HepG2 (cell line): Measurements from ENCODE around the gene CADM1. TPM values are rescaled to one million over a fixed set of nuclear protein-coding genes. Genes with fewer than 3 reads are reported as not detected.

Experiments used
- ATAC-seq: fragments of 200-7000 bp; cut with Tn5 transposase; 3 replicates; pipeline ENCODE4 v1.9.1; 2020; ENCODE audit warnings: mild to moderate bottlenecking, moderate library complexity
- BruUV-seq: library from RNA; stranded (reverse); fragments of 400-500 nt; replicated peaks from 2 replicates; lab custom pipeline; 2021; lab: Mats Ljungman, UMichigan
- CTCF ChIA-PET: fragments of 300-600 bp; formaldehyde crosslinking; extraction: SDS; loops from one replicate; lab custom pipeline; 2021; ENCODE audit warnings: low total read pairs, inconsistent platforms, low intra/inter-chr PET ratio; lab: Yijun Ruan, JAX
- POLR2A ChIA-PET: fragments of 350-600 bp; sonication (Branson Sonifier 250); formaldehyde crosslinking; loops from one replicate; lab custom pipeline; 2020; ENCODE audit warnings: antibody characterized with exemption, inconsistent platforms; lab: Yijun Ruan, JAX
- DNase-seq: peaks from one replicate; pipeline ENCODE4 v3.0.0-alpha.2; 2015; ENCODE audit warnings: low spot score
- FAIRE-seq: peaks from 3 replicates; lab custom pipeline; 2011; peaks lifted over from hg19 to GRCh38; lab: Jason Lieb, UNC
- H2AFZ ChIP-seq: one replicate; pipeline ENCODE4 v1.6.1; 2011; ENCODE audit warnings: low read length, inconsistent platforms
- H3K27ac ChIP-seq: fragments of 300-600 bp; 3 replicates; pipeline ENCODE4 v1.8.0; 2011; ENCODE audit warnings: mixed run types, mild to moderate bottlenecking, mixed read lengths, low read length, inconsistent platforms; ENCODE audit not compliant: insufficient read depth; ENCODE audit errors: extremely low read length
- H3K27me3 ChIP-seq, 2 experiments: fragments of 200-600 bp in 1 of 2; 2 replicates in 1 of 2; 3 replicates in 1 of 2; pipeline versions ENCODE4 v1.6.0 to v1.8.0; 2011; ENCODE audit warnings: low read length in 2 of 2, mild to moderate bottlenecking in 2 of 2, moderate library complexity in 2 of 2, inconsistent platforms in 1 of 2; ENCODE audit not compliant: insufficient read depth in 2 of 2, control insufficient read depth in 1 of 2
- H3K36me3 ChIP-seq, 2 experiments: fragments of 200-600 bp in 1 of 2; replicated peaks in 1 of 2; 2 replicates in 1 of 2; 3 replicates in 1 of 2; pipeline versions ENCODE4 v1.5.1 to v1.8.0; 2011; ENCODE audit warnings: low read length in 2 of 2, inconsistent platforms in 1 of 2; ENCODE audit not compliant: insufficient read depth in 2 of 2, control insufficient read depth in 1 of 2
- H3K4me1 ChIP-seq: 2 replicates; pipeline ENCODE4 v1.5.1; 2012; ENCODE audit warnings: low read length, inconsistent platforms; ENCODE audit not compliant: insufficient read depth
- H3K4me2 ChIP-seq: 2 replicates; pipeline ENCODE4 v1.6.0; 2011; ENCODE audit warnings: low read depth, low read length, inconsistent platforms
- H3K4me3 ChIP-seq, 3 experiments: fragments of 200-600 bp in 1 of 3; sonication (generic), shearing (Covaris generic) in 1 of 3; replicated peaks in 1 of 3; 2 replicates each; pipeline ENCODE4 v1.5.1; 2011 to 2016; ENCODE audit warnings: low read length in 3 of 3, inconsistent platforms in 2 of 3, low read depth in 2 of 3, mild to moderate bottlenecking in 2 of 3, control low read depth in 1 of 3, mixed read lengths in 1 of 3; ENCODE audit not compliant: insufficient read depth in 1 of 3
- H3K79me2 ChIP-seq: one replicate; pipeline ENCODE4 v1.6.1; 2011; ENCODE audit warnings: low read length, inconsistent platforms; ENCODE audit not compliant: insufficient read depth
- H3K9ac ChIP-seq: 2 replicates; pipeline ENCODE4 v1.6.0; 2011; ENCODE audit warnings: mild to moderate bottlenecking, low read depth, low read length, inconsistent platforms; ENCODE audit not compliant: insufficient read depth
- H3K9me3 ChIP-seq: 2 replicates; pipeline ENCODE4 v1.5.1; 2012; ENCODE audit warnings: mild to moderate bottlenecking, low read length
- H4K20me1 ChIP-seq: 2 replicates; pipeline ENCODE4 v1.6.0; 2011; ENCODE audit warnings: inconsistent platforms, mild to moderate bottlenecking, low read length, moderate library complexity; ENCODE audit not compliant: insufficient read depth
- RARA ChIP-seq: IDR thresholded peaks from 2 replicates; pipeline ENCODE4 v1.6.1; 2016; ENCODE audit warnings: missing genetic modification reagents, missing compliant biosample characterization
- ZNF10 ChIP-seq: sonication (generic); formaldehyde crosslinking; IDR thresholded peaks from 2 replicates; pipeline ENCODE4 v1.4.0; 2020; ENCODE audit warnings: mild to moderate bottlenecking, low read depth, missing genetic modification reagents, borderline replicate concordance
- ZNF121 ChIP-seq: sonication (generic); formaldehyde crosslinking; IDR thresholded peaks from 2 replicates; pipeline ENCODE4 v1.5.0; 2020; ENCODE audit warnings: mild to moderate bottlenecking, missing genetic modification reagents
- WGBS: methylation state at CpG from one replicate; pipeline ENCODE4 v1.1.6; 2017; ENCODE audit warnings: low lambda C conversion rate; 5-methylcytosine and 5-hydroxymethylcytosine counted together
- in situ Hi-C: cut with HindIII; loops from 2 replicates; pipeline ENCODE4 v1.10.0; 2017; ENCODE audit warnings: low pct_unique_long_range_greater_than_20kb; ENCODE audit not compliant: extremely low pct_ligation_motif_present
- intact Hi-C: fragments of 100-400 bp; cut with micrococcal nuclease; formaldehyde crosslinking; loops from one replicate; pipeline ENCODE4 v1.10.0; 2022; ENCODE audit not compliant: unreplicated experiment
- polyA plus RNA-seq, 8 experiments: library from polyadenylated mRNA; depleted of rRNA in 3 of 8; stranded (reverse) in 7 of 8; unstranded in 1 of 8; fragments of >200 nt; fragmentation: Illumina TruSeq in 4 of 8; extraction: Trizol in 4 of 8; gene quantifications; 2 replicates each; pipeline versions ENCODE4 v1.2.1 to v1.2.3, GENCODE V29; 2011 to 2016; ENCODE audit warnings: low read depth in 4 of 8, missing spikeins in 1 of 8, mixed read lengths in 1 of 8; ENCODE audit not compliant: insufficient read depth in 1 of 8
- total RNA-seq, 5 experiments: library from RNA; depleted of rRNA; stranded (reverse); fragments of >200 nt; fragmentation: Illumina TruSeq; extraction: Trizol; gene quantifications; 2 replicates each; pipeline ENCODE4 v1.2.3, GENCODE V29; 2016; ENCODE audit warnings: low read depth in 1 of 5
- TF ChIP-seq, protein P1 (sequence below): sonication (generic); formaldehyde crosslinking; IDR thresholded peaks from 2 replicates; pipeline ENCODE4 v1.9.0; 2021; ENCODE audit warnings: missing genetic modification reagents, borderline replicate concordance

Gene CADM1
- total and polyA plus RNA-seq, 2 of the 13 experiments (the other 11 are each of a cell fraction or from before 2014, with no cell fraction given): 71.3 to 122 TPM

DNA sequence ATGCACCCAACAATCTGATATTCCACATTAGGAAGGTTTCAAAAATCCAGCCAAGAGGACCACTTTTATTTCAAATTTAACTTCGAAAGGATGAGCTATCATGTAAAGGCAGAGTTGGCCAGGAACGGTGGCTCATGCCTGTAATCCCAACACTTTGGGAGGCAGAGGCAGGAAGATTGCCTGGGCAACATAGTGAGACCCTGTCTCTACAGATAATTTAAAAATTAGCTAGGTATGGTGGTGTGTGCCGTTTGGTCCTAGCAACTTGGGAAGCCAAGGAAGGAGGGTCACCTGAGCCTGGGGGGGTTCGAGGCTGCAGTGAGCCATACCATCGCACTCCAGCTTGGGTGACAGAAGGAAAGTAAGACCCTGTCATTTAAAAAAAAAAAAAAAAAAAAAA, 96.7 kb downstream of the CADM1 start:
- Histone ChIP-seq H3K9me3 (no peaks in the 10 kb centered on the region), H3K79me2 (peaks cover 36% of the 10 kb centered on the region), H3K36me3 (no peaks in the 10 kb centered on the region), H4K20me1 (no peaks in the 10 kb centered on the region), H3K27ac (no peak overlapping the region), H2AFZ (no peak overlapping the region), H3K4me2 (no peak overlapping the region), H3K4me3 (no peak overlapping the region), H3K4me1 (peaks cover 43% of the 10 kb centered on the region), H3K27me3 (no peaks in the 10 kb centered on the region), H3K9ac (no peak overlapping the region)
- intact Hi-C loops: loop anchor here (5.0 kb wide), 1 partner anchor 95 kb away; the partner anchor contains the start of gene CADM1
- peak; percentile 29; the same call in 1 of the 2 replicates for TF ChIP-seq ZNF121
- TF ChIP-seq, protein P1, sequence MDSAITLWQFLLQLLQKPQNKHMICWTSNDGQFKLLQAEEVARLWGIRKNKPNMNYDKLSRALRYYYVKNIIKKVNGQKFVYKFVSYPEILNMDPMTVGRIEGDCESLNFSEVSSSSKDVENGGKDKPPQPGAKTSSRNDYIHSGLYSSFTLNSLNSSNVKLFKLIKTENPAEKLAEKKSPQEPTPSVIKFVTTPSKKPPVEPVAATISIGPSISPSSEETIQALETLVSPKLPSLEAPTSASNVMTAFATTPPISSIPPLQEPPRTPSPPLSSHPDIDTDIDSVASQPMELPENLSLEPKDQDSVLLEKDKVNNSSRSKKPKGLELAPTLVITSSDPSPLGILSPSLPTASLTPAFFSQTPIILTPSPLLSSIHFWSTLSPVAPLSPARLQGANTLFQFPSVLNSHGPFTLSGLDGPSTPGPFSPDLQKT (CRISPR knock-in tag): no peak
- POLR2A ChIA-PET: no interaction called here
- ATAC-seq: no peak
- BruUV-seq: no TSS peak
- in situ Hi-C loops: no loop called here
- FAIRE-seq: no peak
- WGBS: 93% methylated on average over 5 of the region's 5 CpGs
- no peak for DNase-seq
- CTCF ChIA-PET: no interaction called here

DNA sequence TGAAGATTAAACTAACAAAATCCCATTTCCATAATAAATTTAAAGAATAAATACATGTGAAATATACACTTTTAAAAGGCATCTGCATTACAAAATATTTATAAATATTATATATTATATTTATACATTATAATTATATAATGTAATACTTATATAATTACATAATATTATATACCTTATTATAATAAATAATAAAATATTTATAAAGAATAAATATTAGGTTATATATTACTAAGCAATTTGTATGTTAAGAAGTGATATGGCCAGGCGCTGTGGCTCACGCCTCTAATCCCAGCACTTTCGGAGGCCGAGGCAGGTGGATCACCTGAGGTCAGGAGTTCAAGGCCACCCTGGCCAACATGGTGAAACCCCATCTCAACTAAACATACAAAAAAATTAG, 97.8 kb downstream of the CADM1 start:
- Histone ChIP-seq H3K9me3 (no peaks in the 10 kb centered on the region), H2AFZ (no peak overlapping the region)
- FAIRE-seq: no peak

More for the DNA sequence above, 97.8 kb downstream of the CADM1 start:
- 95% methylated on average over 4 of the region's 4 CpGs for WGBS
- Histone ChIP-seq H3K27ac (no peak overlapping the region), H3K27me3 (no peaks in the 10 kb centered on the region), H3K4me2 (no peak overlapping the region), H4K20me1 (no peaks in the 10 kb centered on the region), H3K9ac (no peak overlapping the region), H3K4me3 (no peak overlapping the region), H3K4me1 (peaks cover 43% of the 10 kb centered on the region), H3K36me3 (no peaks in the 10 kb centered on the region), H3K79me2 (peaks cover 37% of the 10 kb centered on the region)
- CTCF ChIA-PET: no interaction called here
- intact Hi-C loops: loop anchor here (5.0 kb wide), 1 partner anchor 96 kb away; the partner anchor contains the start of gene CADM1
- no peak for DNase-seq
- POLR2A ChIA-PET: no interaction called here
- no peak for ATAC-seq
- in situ Hi-C loops: no loop called here
- BruUV-seq: no TSS peak
- peak; percentile 20; the same call in 1 of the 2 replicates for TF ChIP-seq RARA (CRISPR knock-in tag)
- TF ChIP-seq ZNF10: no peak
